GM13977 (cell line): ENCODE data around the gene SLC16A1.

ENCODE experiments used
- DNase-seq: peaks from one replicate; pipeline ENCODE4 v3.0.0; 2012; ENCODE audit warnings: low spot score
- in situ Hi-C: fragments of 300-500 bp; cut with MboI; formaldehyde crosslinking; loops from one replicate; pipeline ENCODE4 v1.12.0; 2022; ENCODE audit warnings: low sequenced_read_pairs, low pct_unique_long_range_greater_than_20kb, mixed read lengths, inconsistent platforms; ENCODE audit not compliant: unreplicated experiment
- TF ChIP-seq, protein P1 (sequence below): IDR thresholded peaks from 2 replicates; pipeline ENCODE4 v1.5.1; 2012; ENCODE audit warnings: mild to moderate bottlenecking, control low read depth; ENCODE audit not compliant: insufficient read depth; ENCODE audit errors: extremely low read depth, missing control alignments

SLC16A1 gene

DNA sequence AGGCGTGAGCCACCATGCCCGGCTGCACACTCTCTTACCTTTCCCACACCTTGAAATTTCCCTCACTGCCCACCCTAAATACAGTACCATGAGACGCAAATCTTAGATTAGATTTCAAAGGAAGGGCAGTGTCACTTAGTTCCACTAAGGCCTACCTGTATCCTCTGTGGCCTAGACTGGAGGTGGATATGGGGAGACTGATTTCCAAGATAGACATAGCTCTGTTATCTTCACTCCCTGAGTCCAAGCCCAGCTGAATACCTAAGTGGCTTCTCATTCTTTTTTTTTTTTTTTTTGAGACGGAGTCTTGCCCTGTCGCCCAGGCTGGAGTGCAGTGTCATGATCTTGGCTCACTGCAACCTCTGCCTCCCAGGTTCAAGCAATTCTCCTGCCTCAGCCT, 89.0 kb downstream of the SLC16A1 start:
- TF ChIP-seq, protein P1, sequence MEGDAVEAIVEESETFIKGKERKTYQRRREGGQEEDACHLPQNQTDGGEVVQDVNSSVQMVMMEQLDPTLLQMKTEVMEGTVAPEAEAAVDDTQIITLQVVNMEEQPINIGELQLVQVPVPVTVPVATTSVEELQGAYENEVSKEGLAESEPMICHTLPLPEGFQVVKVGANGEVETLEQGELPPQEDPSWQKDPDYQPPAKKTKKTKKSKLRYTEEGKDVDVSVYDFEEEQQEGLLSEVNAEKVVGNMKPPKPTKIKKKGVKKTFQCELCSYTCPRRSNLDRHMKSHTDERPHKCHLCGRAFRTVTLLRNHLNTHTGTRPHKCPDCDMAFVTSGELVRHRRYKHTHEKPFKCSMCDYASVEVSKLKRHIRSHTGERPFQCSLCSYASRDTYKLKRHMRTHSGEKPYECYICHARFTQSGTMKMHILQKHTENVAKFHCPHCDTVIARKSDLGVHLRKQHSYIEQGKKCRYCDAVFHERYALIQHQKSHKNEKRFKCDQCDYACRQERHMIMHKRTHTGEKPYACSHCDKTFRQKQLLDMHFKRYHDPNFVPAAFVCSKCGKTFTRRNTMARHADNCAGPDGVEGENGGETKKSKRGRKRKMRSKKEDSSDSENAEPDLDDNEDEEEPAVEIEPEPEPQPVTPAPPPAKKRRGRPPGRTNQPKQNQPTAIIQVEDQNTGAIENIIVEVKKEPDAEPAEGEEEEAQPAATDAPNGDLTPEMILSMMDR = no peak
- DNase-seq = no peak
- in situ Hi-C loops = no loop called here

DNA sequence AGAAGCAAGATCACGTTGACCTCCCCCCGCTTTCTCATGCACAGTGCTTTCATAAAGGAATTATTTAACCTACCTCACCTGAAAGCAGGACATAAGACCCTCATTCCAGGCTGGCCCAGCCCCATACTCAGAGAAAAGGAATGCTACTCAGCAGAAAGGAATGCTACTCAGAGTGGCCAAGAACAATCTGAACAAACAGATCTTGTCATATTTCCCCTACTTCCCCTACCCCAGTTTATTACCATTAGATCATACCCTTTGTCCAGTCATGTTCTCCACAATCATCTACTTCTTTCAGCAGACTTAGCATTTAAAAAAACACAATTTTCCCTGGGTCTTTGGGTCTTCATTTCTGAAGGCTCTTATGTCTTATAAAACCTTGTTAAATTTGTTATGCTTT, 89.8 kb downstream of the SLC16A1 start:
- in situ Hi-C loops = no loop called here
- TF ChIP-seq, protein P1 = no peak
- DNase-seq = no peak

DNA sequence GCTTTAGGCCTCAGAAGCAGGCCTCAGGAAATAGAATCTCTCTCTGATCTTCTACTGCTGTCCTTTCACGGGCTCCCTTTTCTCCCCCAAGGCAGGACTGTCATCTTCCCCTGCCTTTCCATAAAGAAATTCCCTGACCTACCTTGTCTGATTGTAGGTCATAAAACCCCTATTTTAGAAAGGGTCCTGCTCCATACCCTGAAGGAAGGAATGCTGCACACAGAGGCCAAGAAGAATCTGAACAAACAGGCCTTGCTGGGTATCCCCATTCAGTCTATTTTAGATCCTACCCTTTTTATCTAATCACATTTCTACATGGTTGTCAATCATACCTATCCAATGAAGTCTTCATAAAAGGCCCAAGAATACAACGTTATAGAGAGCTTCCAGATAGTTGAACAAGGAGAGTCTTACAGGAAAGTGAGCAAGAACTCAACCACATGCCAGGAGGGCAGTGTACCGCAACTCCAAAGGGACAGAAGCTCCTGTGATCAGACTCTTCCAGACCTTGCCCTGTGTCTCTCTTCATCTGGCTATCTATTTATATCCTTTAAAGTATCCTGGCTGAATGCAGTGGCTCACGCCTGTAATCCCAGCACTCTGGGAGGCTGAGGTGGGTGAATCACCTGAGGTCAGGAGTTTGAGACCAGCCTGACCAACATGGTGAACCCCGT, 93.1 kb downstream of the SLC16A1 start:
- no peak for DNase-seq
- in situ Hi-C loops = no loop called here

More for the DNA sequence above, 93.1 kb downstream of the SLC16A1 start:
- TF ChIP-seq, protein P1 = no peak
